Neural cell (in vitro differentiated cells): ENCODE results near the gene C11orf21. TPM values are rescaled to one million over a fixed set of nuclear protein-coding genes. Genes with fewer than 3 reads are reported as not detected.

Experiments used
- H2AFZ ChIP-seq: fragments of 200-600, 300-800 bp; sonication (generic), shearing (Covaris generic); 2 replicates; pipeline ENCODE4 v1.6.0; 2014; ENCODE audit warnings: low read depth, mild to moderate bottlenecking, antibody characterized with exemption, low read length, moderate library complexity
- H3F3A ChIP-seq: fragments of 200-600 bp; shearing (Covaris generic); 2 replicates; pipeline ENCODE4 v1.6.1; 2016; ENCODE audit warnings: mild to moderate bottlenecking, moderate library complexity, mixed read lengths, antibody characterized with exemption, low read length; ENCODE audit not compliant: insufficient read depth, poor library complexity, severe bottlenecking
- H3K27ac ChIP-seq: fragments of 200-600, 300-800 bp; sonication (generic), shearing (Covaris generic); 2 replicates; pipeline ENCODE4 v1.5.1; 2014; ENCODE audit warnings: mild to moderate bottlenecking, low read length, moderate library complexity
- H3K27me3 ChIP-seq: fragments of 300-800, 200-600 bp; sonication (generic), shearing (Covaris generic); 2 replicates; pipeline ENCODE4 v1.6.0; 2014; ENCODE audit warnings: mild to moderate bottlenecking, low read depth, low read length, moderate library complexity; ENCODE audit not compliant: insufficient read depth
- H3K36me3 ChIP-seq: fragments of 300-800, 200-600 bp; sonication (generic), shearing (Covaris generic); 2 replicates; pipeline ENCODE4 v1.5.1; 2014; ENCODE audit warnings: mild to moderate bottlenecking, antibody characterized with exemption, low read length, moderate library complexity; ENCODE audit not compliant: insufficient read depth
- H3K4me2 ChIP-seq: fragments of 300-800, 200-600 bp; sonication (generic), shearing (Covaris generic); 2 replicates; pipeline ENCODE4 v1.6.0; 2014; ENCODE audit warnings: mild to moderate bottlenecking, low read length
- H3K4me3 ChIP-seq: fragments of 300-800, 200-600 bp; sonication (generic), shearing (Covaris generic); 2 replicates; pipeline ENCODE4 v1.5.1; 2014; ENCODE audit warnings: mild to moderate bottlenecking, low read length, moderate library complexity
- H3K79me2 ChIP-seq: fragments of 200-600 bp; shearing (Covaris generic); replicated peaks from 2 replicates; pipeline ENCODE4 v1.6.0; 2014; ENCODE audit warnings: mild to moderate bottlenecking, low read length, moderate library complexity; ENCODE audit not compliant: insufficient read depth
- H3K9ac ChIP-seq: fragments of 300-800, 200-600 bp; sonication (generic), shearing (Covaris generic); 2 replicates; pipeline ENCODE4 v1.6.1; 2016; ENCODE audit warnings: mild to moderate bottlenecking, low read length, mixed read lengths
- H3K9me2 ChIP-seq: fragments of 200-600 bp; shearing (Covaris generic); 2 replicates; pipeline ENCODE4 v1.6.1; 2016; ENCODE audit warnings: mild to moderate bottlenecking, low read length, mixed read lengths; ENCODE audit not compliant: insufficient read depth
- H3K9me3 ChIP-seq: fragments of 200-600, 300-800 bp; sonication (generic), shearing (Covaris generic); 2 replicates; pipeline ENCODE4 v1.6.1; 2016; ENCODE audit warnings: mild to moderate bottlenecking, mixed run types, low read length, moderate library complexity, mixed read lengths
- H4K20me1 ChIP-seq: fragments of 200-600 bp; shearing (Covaris generic); 2 replicates; pipeline ENCODE4 v1.6.1; 2016; ENCODE audit warnings: mild to moderate bottlenecking, mixed run types; ENCODE audit not compliant: insufficient read depth
- EP300 ChIP-seq: fragments of 450-650 bp; conservative IDR thresholded peaks from 2 replicates; pipeline ENCODE4 v1.6.1; 2014; ENCODE audit warnings: antibody characterized with exemption, mild to moderate bottlenecking, moderate library complexity; ENCODE audit not compliant: poor library complexity, severe bottlenecking
- EZH2 ChIP-seq: fragments of 200-600, 300-800 bp; shearing (Covaris generic), sonication (generic); IDR thresholded peaks from 2 replicates; pipeline ENCODE4 v1.6.1; 2014; ENCODE audit warnings: antibody characterized with exemption, low read length, borderline replicate concordance, mild to moderate bottlenecking; ENCODE audit not compliant: insufficient read depth, poor library complexity, severe bottlenecking
- MXI1 ChIP-seq: fragments of 450-650 bp; conservative IDR thresholded peaks from 2 replicates; pipeline ENCODE4 v1.6.1; 2014; ENCODE audit warnings: antibody characterized with exemption, mild to moderate bottlenecking; ENCODE audit not compliant: poor library complexity, severe bottlenecking
- POLR2AphosphoS5 ChIP-seq: IDR thresholded peaks from 2 replicates; pipeline ENCODE4 v1.6.1; 2012
- RAD21 ChIP-seq: fragments of 450-650 bp; conservative IDR thresholded peaks from 2 replicates; pipeline ENCODE4 v1.6.1; 2014; ENCODE audit warnings: antibody characterized with exemption, mild to moderate bottlenecking, moderate library complexity
- REST ChIP-seq: IDR thresholded peaks from 2 replicates; pipeline ENCODE4 v1.6.1; 2012; ENCODE audit warnings: borderline replicate concordance
- SMC3 ChIP-seq: fragments of 450-650 bp; conservative IDR thresholded peaks from 2 replicates; pipeline ENCODE4 v1.6.1; 2014; ENCODE audit warnings: antibody characterized with exemption, mild to moderate bottlenecking, moderate library complexity; ENCODE audit not compliant: poor library complexity
- TAF1 ChIP-seq: IDR thresholded peaks from 2 replicates; pipeline ENCODE4 v1.6.1; 2012; ENCODE audit warnings: low read depth
- polyA plus RNA-seq: library from polyadenylated mRNA; depleted of rRNA; stranded (reverse); fragments of >200 nt; gene quantifications from 2 replicates; pipeline ENCODE4 v1.2.3, GENCODE V29; 2014
- TF ChIP-seq, protein P1 (sequence below): fragments of 450-650 bp; IDR thresholded peaks from 2 replicates; pipeline ENCODE4 v1.5.1; 2014; ENCODE audit warnings: antibody characterized with exemption, mild to moderate bottlenecking, moderate library complexity; ENCODE audit not compliant: poor library complexity, severe bottlenecking

C11orf21 gene
- polyA plus RNA-seq, 1 donor from 2014 or later, result not detected

- no peak overlapping the region for H3K27ac ChIP-seq
- no peaks in the 10 kb centered on the region for H3F3A ChIP-seq
- no peaks in the 10 kb centered on the region for H4K20me1 ChIP-seq
- TF ChIP-seq SMC3 (no peak), TAF1 (no peak), POLR2AphosphoS5 (no peak), RAD21 (no peak), REST (no peak), MXI1 (no peak), EP300 (no peak), EZH2 (no peak)
- TF ChIP-seq, protein P1, sequence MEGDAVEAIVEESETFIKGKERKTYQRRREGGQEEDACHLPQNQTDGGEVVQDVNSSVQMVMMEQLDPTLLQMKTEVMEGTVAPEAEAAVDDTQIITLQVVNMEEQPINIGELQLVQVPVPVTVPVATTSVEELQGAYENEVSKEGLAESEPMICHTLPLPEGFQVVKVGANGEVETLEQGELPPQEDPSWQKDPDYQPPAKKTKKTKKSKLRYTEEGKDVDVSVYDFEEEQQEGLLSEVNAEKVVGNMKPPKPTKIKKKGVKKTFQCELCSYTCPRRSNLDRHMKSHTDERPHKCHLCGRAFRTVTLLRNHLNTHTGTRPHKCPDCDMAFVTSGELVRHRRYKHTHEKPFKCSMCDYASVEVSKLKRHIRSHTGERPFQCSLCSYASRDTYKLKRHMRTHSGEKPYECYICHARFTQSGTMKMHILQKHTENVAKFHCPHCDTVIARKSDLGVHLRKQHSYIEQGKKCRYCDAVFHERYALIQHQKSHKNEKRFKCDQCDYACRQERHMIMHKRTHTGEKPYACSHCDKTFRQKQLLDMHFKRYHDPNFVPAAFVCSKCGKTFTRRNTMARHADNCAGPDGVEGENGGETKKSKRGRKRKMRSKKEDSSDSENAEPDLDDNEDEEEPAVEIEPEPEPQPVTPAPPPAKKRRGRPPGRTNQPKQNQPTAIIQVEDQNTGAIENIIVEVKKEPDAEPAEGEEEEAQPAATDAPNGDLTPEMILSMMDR, result no peak
- H3K4me3 ChIP-seq, result no peak overlapping the region
- H3K9me2 ChIP-seq, result no peaks in the 10 kb centered on the region
- H3K9me3 ChIP-seq, result no peaks in the 10 kb centered on the region
- H3K36me3 ChIP-seq, result no peaks in the 10 kb centered on the region
- H3K27me3 ChIP-seq, result no peaks in the 10 kb centered on the region
- no peak overlapping the region for H3K4me2 ChIP-seq
- H2AFZ ChIP-seq, result no peak overlapping the region
- H3K9ac ChIP-seq, result no peak overlapping the region
- H3K79me2 ChIP-seq, result no peaks in the 10 kb centered on the region
These were observed 10.7 kb upstream of the C11orf21 start for GRCh38 chr11:2312232-2313042.

DNA sequence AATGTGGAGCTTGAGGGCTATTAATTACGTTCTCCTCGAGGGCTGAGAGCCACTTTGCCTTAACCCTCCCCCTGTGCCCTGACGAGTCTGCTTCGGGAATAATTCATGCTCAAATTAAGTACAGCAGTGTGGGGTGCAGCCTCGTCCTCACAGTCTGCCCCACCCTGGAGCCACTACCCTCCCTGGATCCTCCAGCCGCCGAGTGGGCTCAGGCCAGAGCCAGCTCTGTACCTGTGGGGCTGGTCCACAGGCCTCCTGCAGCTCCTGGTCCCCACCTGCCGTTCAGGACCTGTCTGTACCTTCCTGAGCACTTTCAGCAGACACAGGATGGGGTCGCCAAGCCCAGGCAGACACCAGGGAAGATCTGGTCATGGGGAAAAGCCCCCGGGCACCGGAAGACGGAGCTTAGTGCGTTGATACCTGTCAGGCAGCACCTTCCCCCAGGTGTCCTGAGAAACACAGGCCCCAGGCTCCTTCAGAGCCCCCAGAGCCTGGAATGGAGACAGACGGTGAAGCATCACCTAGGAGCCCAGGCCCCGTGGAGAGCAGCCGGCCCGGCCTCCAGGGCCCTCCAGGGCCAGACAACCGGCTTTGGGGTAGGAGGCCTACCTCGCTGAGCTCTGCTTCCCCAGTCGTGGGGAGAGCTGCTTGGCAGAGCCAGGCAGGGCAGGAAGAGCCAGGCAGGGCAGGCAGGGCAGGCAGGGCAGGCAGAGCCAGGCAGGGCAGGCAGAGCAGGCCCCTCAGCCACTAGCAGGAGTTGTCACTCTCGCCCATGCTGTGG lies 9.8 kb upstream of the C11orf21 start:
- no peak overlapping the region for H3K9ac ChIP-seq
- H2AFZ ChIP-seq, result no peak overlapping the region

More for the DNA sequence above, 9.8 kb upstream of the C11orf21 start:
- Histone ChIP-seq H3K27ac (no peak overlapping the region), H3K4me3 (no peak overlapping the region), H3K36me3 (no peaks in the 10 kb centered on the region), H3K79me2 (no peaks in the 10 kb centered on the region), H3K27me3 (no peaks in the 10 kb centered on the region), H4K20me1 (no peaks in the 10 kb centered on the region), H3F3A (no peaks in the 10 kb centered on the region), H3K9me2 (no peaks in the 10 kb centered on the region), H3K9me3 (no peaks in the 10 kb centered on the region), H3K4me2 (no peak overlapping the region)
- no peak for TF ChIP-seq EZH2
- TF ChIP-seq EP300, result no peak
- no peak for TF ChIP-seq TAF1
- TF ChIP-seq, protein P1, result no peak
- no peak for TF ChIP-seq MXI1
- no peak for TF ChIP-seq SMC3
- TF ChIP-seq POLR2AphosphoS5, result no peak
- no peak for TF ChIP-seq RAD21
- no peak for TF ChIP-seq REST
